Activated CD4-positive, alpha-beta T cell treated with anti-CD3 and anti-CD28 coated beads for 48 hours (primary cell): ENCODE measurements around the gene FNDC3B.
A peak's percentile ranks its signal among the peaks of the same experiment; 100 is the strongest.

Experiments
- DNase-seq: peaks from one replicate; pipeline ENCODE4 v3.0.0-alpha.2; 2020

FNDC3B gene

DNA sequence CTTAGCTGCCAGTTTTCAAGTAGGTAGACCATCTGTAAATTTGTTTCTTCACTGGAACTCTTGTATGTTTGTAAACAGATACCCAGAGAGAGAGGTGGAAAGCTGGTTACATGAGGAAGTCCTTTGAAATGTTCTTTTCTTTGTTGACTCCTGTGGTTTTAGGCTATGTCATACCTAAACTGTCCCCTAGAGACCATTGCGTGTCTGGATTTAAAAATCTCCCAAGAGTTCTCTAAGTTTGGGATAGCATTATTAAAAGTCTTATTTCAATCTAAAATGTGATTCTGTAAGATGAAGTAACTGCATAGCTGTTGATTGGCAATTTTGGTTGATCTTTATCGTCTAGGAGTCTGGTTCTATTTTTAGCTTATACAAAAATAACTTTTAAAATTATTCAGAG, 281.7 kb downstream of the FNDC3B start:
- no peak for DNase-seq

- peak; percentile 45 for DNase-seq
Observed at GRCh38 chr3:172323894-172324610, 284.7 kb downstream of the FNDC3B start.

DNA sequence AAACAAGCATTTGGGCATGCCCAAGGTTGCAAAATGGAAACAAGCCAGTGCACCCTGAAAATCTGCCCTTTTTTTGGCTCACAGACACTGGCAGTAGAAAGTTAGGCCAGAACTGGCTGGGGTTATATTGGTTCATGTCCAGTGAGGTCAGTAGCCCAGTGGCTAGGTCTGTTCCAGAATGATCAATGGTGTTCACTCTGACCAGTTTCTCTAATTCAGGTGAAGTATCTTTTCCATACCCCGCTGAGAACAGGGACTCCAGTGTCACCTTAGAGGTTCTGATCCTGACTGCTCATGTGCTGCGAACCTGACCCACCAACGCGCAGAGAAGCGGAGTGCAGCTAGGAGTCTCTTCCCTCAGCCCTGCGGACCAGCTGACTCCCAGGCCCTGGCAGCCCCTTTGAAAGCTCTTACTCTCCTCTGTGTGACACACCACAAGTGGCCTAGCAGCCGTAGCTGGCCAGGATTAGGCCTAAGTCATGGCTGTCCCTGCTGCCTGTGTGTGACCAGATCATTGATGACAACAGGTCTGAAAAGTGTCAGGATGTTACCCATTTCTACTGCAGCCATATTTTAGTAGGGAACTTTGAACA, 285.3 kb downstream of the FNDC3B start:
- DNase-seq: no peak

DNA sequence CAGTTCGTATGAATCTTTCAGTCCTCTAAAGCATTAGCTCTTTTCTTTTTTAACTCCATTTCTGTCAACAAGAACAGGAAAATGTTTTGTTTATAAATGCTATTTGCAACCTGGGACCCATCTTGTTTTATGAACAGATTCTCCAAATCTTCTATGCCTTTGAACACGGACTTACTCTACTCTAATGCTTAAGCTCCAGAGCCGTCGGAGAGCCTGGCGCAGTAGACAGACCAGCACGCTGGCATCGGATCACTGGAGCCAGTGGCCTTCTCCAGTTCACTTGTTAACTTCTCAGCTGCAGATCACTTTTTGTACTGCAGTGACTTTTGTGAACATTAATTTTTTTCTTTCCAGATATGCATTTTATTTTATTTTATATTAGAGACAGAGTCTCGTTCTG, 286.1 kb downstream of the FNDC3B start:
- no peak for DNase-seq

DNA sequence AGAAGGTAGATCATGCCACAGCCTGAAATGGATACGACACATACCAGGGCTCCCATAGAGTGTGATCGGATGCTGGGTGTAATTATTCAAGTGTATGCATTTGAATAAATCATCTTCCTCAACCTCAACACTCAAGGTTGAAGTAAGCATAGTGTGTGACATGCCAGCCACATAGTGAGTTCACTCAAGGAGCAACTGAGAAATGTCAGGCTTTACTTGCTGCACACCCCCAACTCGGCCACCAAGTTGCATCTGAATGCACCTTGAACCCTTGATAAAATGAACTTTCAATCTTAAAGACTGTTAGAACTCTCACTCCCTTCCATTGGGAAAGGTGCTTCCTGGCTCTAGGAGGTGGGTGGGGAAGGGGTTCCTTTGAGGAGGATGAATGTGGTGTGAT, 287.6 kb downstream of the FNDC3B start:
- DNase-seq: no peak

DNA sequence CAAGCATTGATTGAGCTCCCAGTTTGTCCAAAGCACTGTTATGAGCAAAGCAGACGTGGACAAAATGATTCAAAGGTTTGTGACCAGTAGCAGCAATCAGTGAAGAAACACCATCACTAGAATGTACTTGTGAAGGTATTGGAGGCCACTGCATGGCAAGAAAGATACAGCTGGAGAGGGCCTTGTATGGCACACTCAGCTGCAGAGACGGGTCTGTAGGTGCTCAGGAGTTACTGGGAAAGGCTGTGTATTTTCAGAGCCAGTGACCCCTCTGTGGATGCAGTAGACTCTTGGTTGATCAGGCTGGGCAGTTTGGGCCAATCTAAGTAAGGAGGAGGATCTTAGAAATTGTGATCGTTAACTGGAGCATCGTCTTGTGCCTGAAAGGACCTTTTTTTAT, 288.9 kb downstream of the FNDC3B start:
- DNase-seq: no peak

- no peak for DNase-seq
Observed at GRCh38 chr3:172329070-172329469, 289.7 kb downstream of the FNDC3B start.

DNA sequence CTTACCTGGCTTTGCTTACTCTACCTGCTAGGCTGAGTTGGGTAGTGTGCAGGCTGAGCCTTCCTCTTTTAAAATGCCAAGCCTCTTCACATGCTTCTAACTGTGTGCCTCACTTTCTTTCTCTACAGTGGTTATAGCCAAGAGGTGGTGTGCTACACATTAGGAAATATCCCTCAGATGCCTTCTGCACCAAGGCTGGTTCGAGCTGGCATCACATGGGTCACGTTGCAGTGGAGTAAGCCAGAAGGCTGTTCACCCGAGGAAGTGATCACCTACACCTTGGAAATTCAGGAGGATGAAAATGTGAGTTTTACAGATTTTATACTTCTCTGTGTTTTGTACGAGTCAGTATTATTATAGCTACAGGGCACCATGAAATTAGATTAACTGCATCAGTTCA, 291.0 kb downstream of the FNDC3B start:
- no peak for DNase-seq

DNA sequence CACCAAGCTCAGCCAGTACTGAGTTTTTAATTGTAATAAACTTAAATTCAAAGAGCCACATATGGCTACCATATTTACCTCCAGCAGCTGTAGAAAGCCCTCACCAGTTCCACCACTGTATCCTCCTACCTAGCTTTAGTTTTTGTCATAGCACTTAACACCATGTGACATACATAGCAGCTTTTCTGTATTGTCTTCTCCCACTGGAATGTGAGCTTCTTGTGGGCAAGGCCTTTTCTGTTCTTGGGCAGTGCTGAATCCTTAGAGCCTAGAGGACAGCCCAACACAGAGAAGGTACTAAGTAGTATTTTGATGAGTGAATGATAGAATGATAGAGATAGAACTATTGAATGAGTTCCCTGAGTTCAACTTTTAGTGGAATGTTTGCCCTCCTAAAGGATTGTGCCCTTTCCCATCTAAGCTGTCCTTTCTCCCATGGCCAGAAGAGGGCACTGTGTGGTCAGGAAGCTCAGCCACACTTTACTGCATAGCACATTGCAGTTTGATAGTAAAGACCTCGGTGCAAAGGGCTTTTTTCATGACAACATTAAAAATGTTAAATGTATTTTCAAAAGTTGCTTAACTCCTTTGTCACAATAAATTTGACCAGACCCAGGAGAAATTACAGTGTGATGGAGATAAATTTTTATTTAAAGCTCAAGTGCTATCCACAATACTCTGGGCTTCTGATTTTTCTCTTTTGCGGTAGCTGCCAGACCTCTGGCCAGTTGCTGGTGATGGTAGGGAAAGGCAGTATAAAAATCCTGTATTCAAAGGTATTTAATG, 293.1 kb downstream of the FNDC3B start:
- peak; percentile 66 for DNase-seq

DNA sequence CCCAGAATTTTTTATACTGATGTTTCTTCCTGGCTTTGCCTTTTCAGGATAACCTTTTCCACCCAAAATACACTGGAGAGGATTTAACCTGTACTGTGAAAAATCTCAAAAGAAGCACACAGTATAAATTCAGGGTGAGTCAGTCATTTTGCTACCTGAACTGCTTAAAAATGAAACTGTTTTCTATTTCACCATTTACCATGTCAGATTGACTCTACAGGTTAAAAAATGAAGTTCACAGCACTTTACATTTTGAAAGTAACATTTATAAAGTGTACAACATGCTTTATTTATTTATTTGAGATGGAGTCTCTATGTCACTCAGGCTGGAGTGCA, 293.6 kb downstream of the FNDC3B start:
- DNase-seq: no peak

GRCh38 chr3:172333692-172334457, 294.5 kb downstream of the FNDC3B start:
- no peak for DNase-seq

DNA sequence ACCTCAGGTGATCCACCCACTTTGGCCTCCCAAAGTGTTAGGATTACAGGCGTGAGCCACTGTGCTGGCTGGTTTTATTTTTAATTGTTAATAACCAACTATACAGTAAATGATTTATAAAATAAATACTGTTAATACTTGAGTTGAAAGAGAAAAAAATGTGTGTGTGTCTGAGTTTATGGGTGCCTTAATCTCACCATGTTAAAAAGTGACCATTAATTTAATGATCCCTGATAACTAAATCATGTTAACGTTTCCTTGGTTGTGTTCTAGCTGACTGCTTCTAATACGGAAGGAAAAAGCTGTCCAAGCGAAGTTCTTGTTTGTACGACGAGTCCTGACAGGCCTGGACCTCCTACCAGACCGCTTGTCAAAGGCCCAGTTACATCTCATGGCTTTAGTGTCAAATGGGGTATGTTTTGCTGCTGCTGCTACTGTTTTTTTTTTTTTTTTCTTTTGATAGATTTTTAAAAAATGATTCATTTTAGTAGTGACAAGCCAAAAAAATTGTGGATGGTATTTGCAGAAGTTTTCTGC, 295.4 kb downstream of the FNDC3B start:
- DNase-seq: no peak

DNA sequence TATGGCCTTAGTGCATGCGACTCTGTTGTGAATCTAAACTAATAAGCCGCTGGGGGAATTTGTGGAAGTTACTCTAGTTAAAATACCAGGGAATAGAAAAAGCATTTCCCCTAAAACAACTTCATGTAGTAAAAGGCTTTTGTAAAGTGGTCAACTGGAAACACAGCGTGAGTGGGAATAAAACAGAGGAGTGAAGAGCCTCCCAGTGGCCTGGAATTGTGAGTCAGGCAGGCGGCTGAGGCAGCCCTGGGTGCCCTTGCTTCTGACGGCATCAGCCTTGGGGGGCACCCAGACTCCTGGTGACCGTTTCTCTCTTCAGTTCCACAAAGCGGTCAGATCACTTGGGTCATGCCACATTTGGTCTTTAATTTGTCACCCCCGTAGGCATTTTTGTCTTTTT, 300.5 kb downstream of the FNDC3B start:
- DNase-seq: no peak

- DNase-seq: no peak
Observed at GRCh38 chr3:172340583-172340982, 301.2 kb downstream of the FNDC3B start.

- no peak for DNase-seq
Observed at GRCh38 chr3:172341482-172342059, 302.2 kb downstream of the FNDC3B start.

GRCh38 chr3:172342097-172342659, 302.8 kb downstream of the FNDC3B start:
- no peak for DNase-seq

DNA sequence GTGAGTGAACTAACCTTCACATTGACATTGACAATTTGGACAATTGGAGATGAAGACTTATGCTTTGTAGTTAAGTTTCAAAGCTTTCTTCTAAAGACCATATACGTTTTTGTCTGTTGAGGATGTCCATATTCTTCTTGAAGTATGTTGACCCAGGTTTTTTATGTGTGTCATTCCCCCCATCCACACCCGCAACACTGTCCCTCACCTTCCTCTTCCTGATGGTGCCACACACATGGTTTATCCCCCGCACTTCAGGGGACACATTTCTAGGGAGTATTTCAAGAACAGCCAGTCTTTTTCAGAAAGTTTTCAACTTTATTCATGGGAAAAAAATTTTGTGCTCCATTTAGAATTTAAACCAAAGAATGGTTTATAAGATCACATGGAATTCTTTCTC, 303.7 kb downstream of the FNDC3B start:
- DNase-seq: no peak

DNA sequence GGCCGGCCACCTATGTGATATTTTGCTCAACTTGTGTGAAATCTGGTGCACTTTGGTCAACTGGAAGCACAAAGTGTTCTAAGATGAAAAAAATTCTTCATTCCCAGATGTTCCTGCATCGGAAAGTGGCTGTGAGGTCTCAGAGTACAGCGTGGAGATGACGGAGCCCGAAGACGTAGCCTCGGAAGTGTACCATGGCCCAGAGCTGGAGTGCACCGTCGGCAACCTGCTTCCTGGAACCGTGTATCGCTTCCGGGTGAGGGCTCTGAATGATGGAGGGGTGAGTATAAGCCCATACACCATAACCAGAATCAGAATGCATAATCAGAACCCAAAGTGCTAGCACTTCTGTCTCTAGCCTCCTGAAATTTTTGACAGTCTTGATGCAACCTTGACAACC, 304.6 kb downstream of the FNDC3B start:
- DNase-seq: no peak

DNA sequence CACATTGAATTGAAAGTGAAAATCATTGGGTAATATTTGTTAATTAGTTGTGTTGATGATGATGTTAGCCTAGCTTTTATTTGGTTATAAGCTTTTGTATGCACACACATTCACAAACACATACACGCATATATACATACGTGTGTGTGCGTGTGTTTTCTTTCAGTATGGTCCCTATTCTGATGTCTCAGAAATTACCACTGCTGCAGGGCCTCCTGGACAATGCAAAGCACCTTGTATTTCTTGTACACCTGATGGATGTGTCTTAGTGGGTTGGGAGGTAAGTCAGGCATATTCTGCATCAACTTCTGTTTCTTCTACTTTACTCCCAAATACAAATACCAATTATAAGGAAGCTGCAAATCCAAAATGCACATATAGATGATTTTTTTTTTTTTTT, 306.8 kb downstream of the FNDC3B start:
- DNase-seq: no peak

- DNase-seq: no peak
Observed at GRCh38 chr3:172347895-172348679, 308.7 kb downstream of the FNDC3B start.

DNA sequence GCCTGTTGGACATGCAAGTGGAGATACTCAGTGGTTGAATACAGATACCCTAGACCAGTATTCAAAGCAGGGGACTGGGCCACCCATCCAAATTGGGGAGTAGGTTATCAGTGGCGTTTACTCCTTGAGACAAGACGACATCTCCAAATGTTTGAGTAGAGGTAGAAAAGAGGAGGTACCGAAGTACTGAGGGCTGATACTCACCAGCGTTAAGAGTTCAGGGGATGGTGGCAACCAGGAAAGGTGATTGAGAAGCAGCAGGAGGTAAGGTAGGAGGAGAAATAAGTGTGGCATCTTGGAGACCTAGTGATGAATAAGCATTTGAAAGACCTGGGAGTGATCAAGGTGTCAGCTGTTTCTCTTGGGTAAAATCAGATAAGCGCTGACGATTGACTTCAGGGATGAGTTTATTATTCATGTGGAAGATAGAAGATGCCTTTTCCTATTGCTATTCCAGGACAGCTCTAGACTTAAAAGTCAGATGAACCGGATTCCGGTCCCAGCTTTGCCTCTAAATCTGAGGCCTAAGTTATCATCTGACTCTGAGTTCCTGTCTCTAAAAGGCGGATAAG, 312.6 kb downstream of the FNDC3B start:
- no peak for DNase-seq
